ENCODE results near the gene NSUN7.
"Not testable (repeated sequence)": the region's sequence is repeated elsewhere in the genome, so short reads cannot be mapped to it uniquely, and the experiment has no call there.

NSUN7 gene

GRCh38 chr4:40811956-40812355, 62.2 kb downstream of the NSUN7 start:
- H2AFZ ChIP-seq (ENCODE audit: low read depth, low read length), result no peak overlapping the region
- no peak overlapping the region for H3K27ac ChIP-seq (ENCODE audit: low read length)
- H3K4me3 ChIP-seq (ENCODE audit: low read length), result no peak overlapping the region
- H3K36me3 ChIP-seq (replicated peaks; ENCODE audit: low read depth, low read length), result peaks cover 7% of the 10 kb centered on the region
- H3K4me2 ChIP-seq (ENCODE audit: low read length), result no peak overlapping the region
- no peak for TF ChIP-seq CTCF (IDR thresholded peaks at IDR 0.05; ENCODE audit: low read depth, low read length)
- TF ChIP-seq EZH2phosphoT487 (IDR thresholded peaks at IDR 0.05; ENCODE audit: low read depth), result no peak
- H3K79me2 ChIP-seq (ENCODE audit: low read length), result no peaks in the 10 kb centered on the region
- no peaks in the 10 kb centered on the region for H3K4me1 ChIP-seq (ENCODE audit: low read length)
- H3K9me3 ChIP-seq (ENCODE audit: insufficient read depth, low read length), result no peaks in the 10 kb centered on the region
- H3K27me3 ChIP-seq (ENCODE audit: low read depth, low read length), result no peaks in the 10 kb centered on the region
- no peak overlapping the region for H3K9ac ChIP-seq (ENCODE audit: low read length)
- H4K20me1 ChIP-seq (ENCODE audit: insufficient read depth, low read length), result no peaks in the 10 kb centered on the region

- Histone ChIP-seq H3K4me1 (ENCODE audit: low read length) (no peaks in the 10 kb centered on the region), H3K79me2 (ENCODE audit: low read length) (no peaks in the 10 kb centered on the region), H3K9me3 (ENCODE audit: insufficient read depth, low read length) (no peaks in the 10 kb centered on the region), H3K4me3 (ENCODE audit: low read length) (no peak overlapping the region), H3K4me2 (ENCODE audit: low read length) (no peak overlapping the region), H3K27me3 (ENCODE audit: low read depth, low read length) (no peaks in the 10 kb centered on the region), H3K27ac (ENCODE audit: low read length) (no peak overlapping the region), H3K36me3 (replicated peaks; ENCODE audit: low read depth, low read length) (peaks cover 7% of the 10 kb centered on the region), H3K9ac (ENCODE audit: low read length) (no peak overlapping the region), H2AFZ (ENCODE audit: low read depth, low read length) (no peak overlapping the region), H4K20me1 (ENCODE audit: insufficient read depth, low read length) (no peaks in the 10 kb centered on the region)
- TF ChIP-seq CTCF (IDR thresholded peaks at IDR 0.05; ENCODE audit: low read depth, low read length) (no peak), EZH2phosphoT487 (IDR thresholded peaks at IDR 0.05; ENCODE audit: low read depth) (no peak)
Measured at GRCh38 chr4:40812386-40812785, 62.6 kb downstream of the NSUN7 start.

- no peaks in the 10 kb centered on the region for H3K27me3 ChIP-seq (ENCODE audit: low read depth, low read length)
- no peak for TF ChIP-seq CTCF (IDR thresholded peaks at IDR 0.05; ENCODE audit: low read depth, low read length)
- no peak for TF ChIP-seq EZH2phosphoT487 (IDR thresholded peaks at IDR 0.05; ENCODE audit: low read depth)
Measured at GRCh38 chr4:40812856-40813255, 63.1 kb downstream of the NSUN7 start.

GRCh38 chr4:40817157-40817556, 67.4 kb downstream of the NSUN7 start:
- H3K79me2 ChIP-seq (ENCODE audit: low read length); H3K36me3 ChIP-seq (replicated peaks; ENCODE audit: low read depth, low read length); H3K4me1 ChIP-seq (ENCODE audit: low read length); H3K4me3 ChIP-seq (ENCODE audit: low read length); H4K20me1 ChIP-seq (ENCODE audit: insufficient read depth, low read length); H3K27ac ChIP-seq (ENCODE audit: low read length); H3K4me2 ChIP-seq (ENCODE audit: low read length); H3K9me3 ChIP-seq (ENCODE audit: insufficient read depth, low read length); H2AFZ ChIP-seq (ENCODE audit: low read depth, low read length); H3K9ac ChIP-seq (ENCODE audit: low read length); H3K27me3 ChIP-seq (ENCODE audit: low read depth, low read length): not testable (repeated sequence)

More at GRCh38 chr4:40812856-40813255, 63.1 kb downstream of the NSUN7 start:
- H3K4me3 ChIP-seq (ENCODE audit: low read length), result no peak overlapping the region
- no peak overlapping the region for H2AFZ ChIP-seq (ENCODE audit: low read depth, low read length)
- no peaks in the 10 kb centered on the region for H4K20me1 ChIP-seq (ENCODE audit: insufficient read depth, low read length)
- no peak overlapping the region for H3K9ac ChIP-seq (ENCODE audit: low read length)
- no peak overlapping the region for H3K27ac ChIP-seq (ENCODE audit: low read length)
- no peaks in the 10 kb centered on the region for H3K79me2 ChIP-seq (ENCODE audit: low read length)
- no peak overlapping the region for H3K4me2 ChIP-seq (ENCODE audit: low read length)
- H3K36me3 ChIP-seq (replicated peaks; ENCODE audit: low read depth, low read length), result peaks cover 7% of the 10 kb centered on the region
- H3K4me1 ChIP-seq (ENCODE audit: low read length), result no peaks in the 10 kb centered on the region
- H3K9me3 ChIP-seq (ENCODE audit: insufficient read depth, low read length), result no peaks in the 10 kb centered on the region

GRCh38 chr4:40820101-40820500, 70.3 kb downstream of the NSUN7 start:
- H3K9me3 ChIP-seq (ENCODE audit: insufficient read depth, low read length), result no peaks in the 10 kb centered on the region
- no peak overlapping the region for H3K27ac ChIP-seq (ENCODE audit: low read length)
- H3K79me2 ChIP-seq (ENCODE audit: low read length), result no peaks in the 10 kb centered on the region
- peaks cover 10% of the 10 kb centered on the region for H3K36me3 ChIP-seq (replicated peaks; ENCODE audit: low read depth, low read length)
- peaks cover 5% of the 10 kb centered on the region for H3K4me1 ChIP-seq (ENCODE audit: low read length)
- no peaks in the 10 kb centered on the region for H4K20me1 ChIP-seq (ENCODE audit: insufficient read depth, low read length)
- H3K4me2 ChIP-seq (ENCODE audit: low read length), result no peak overlapping the region
- no peak overlapping the region for H2AFZ ChIP-seq (ENCODE audit: low read depth, low read length)
- TF ChIP-seq CTCF (IDR thresholded peaks at IDR 0.05; ENCODE audit: low read depth, low read length), result no peak
- TF ChIP-seq EZH2phosphoT487 (IDR thresholded peaks at IDR 0.05; ENCODE audit: low read depth), result no peak
- H3K27me3 ChIP-seq (ENCODE audit: low read depth, low read length), result no peaks in the 10 kb centered on the region
- H3K9ac ChIP-seq (ENCODE audit: low read length), result no peak overlapping the region
- no peak overlapping the region for H3K4me3 ChIP-seq (ENCODE audit: low read length)

All from OCI-LY3 (cell line).